Chondrocyte (in vitro differentiated cells): ENCODE data around the gene RUFY1. TPM values are rescaled to one million over a fixed set of nuclear protein-coding genes. Genes with fewer than 3 reads are reported as not detected.
"Not testable (repeated sequence)": the region's sequence is repeated elsewhere in the genome, so short reads cannot be mapped to it uniquely, and the experiment has no call there.

Experiments used
- DNase-seq: peaks from one replicate; pipeline ENCODE4 v3.0.0; 2021; ENCODE audit warnings: mixed read lengths, low spot score
- H3K27ac Mint-ChIP-seq: one replicate; pipeline ENCODE4 v1.8.0; 2021; ENCODE audit warnings: mild to moderate bottlenecking, moderate library complexity, mixed read lengths; ENCODE audit not compliant: unreplicated experiment
- H3K27me3 Mint-ChIP-seq: 2 replicates; pipeline ENCODE4 v1.8.0; 2021; ENCODE audit warnings: low read depth, mixed read lengths
- H3K36me3 Mint-ChIP-seq: 2 replicates; pipeline ENCODE4 v1.8.0; 2021; ENCODE audit warnings: low read depth, mixed read lengths
- H3K4me1 Mint-ChIP-seq: 2 replicates; pipeline ENCODE4 v1.8.0; 2021; ENCODE audit warnings: low read depth, mild to moderate bottlenecking, mixed read lengths
- H3K4me3 Mint-ChIP-seq: one replicate; pipeline ENCODE4 v1.8.0; 2021; ENCODE audit warnings: mild to moderate bottlenecking, moderate library complexity, mixed read lengths; ENCODE audit not compliant: unreplicated experiment
- H3K9me3 Mint-ChIP-seq: 2 replicates; pipeline ENCODE4 v1.8.0; 2021; ENCODE audit warnings: low read depth, mixed read lengths
- total RNA-seq: library from RNA; stranded (reverse); gene quantifications from 3 replicates; pipeline ENCODE4 v1.2.1, GENCODE V29; 2021
- TF ChIP-seq, protein P1 (sequence below): fragments of 200-600 bp; sonication (generic); IDR thresholded peaks from 2 replicates; pipeline ENCODE4 v1.5.0; 2021; ENCODE audit warnings: antibody characterized with exemption, mild to moderate bottlenecking, moderate library complexity

The RUFY1 gene
- total RNA-seq, 1 donor from 2014 or later, result 36.9 TPM

GRCh38 chr5:179533907-179534306 lies 16.4 kb upstream of the RUFY1 start:
- no peak overlapping the region for H3K27ac Mint-ChIP-seq
- TF ChIP-seq, protein P1, sequence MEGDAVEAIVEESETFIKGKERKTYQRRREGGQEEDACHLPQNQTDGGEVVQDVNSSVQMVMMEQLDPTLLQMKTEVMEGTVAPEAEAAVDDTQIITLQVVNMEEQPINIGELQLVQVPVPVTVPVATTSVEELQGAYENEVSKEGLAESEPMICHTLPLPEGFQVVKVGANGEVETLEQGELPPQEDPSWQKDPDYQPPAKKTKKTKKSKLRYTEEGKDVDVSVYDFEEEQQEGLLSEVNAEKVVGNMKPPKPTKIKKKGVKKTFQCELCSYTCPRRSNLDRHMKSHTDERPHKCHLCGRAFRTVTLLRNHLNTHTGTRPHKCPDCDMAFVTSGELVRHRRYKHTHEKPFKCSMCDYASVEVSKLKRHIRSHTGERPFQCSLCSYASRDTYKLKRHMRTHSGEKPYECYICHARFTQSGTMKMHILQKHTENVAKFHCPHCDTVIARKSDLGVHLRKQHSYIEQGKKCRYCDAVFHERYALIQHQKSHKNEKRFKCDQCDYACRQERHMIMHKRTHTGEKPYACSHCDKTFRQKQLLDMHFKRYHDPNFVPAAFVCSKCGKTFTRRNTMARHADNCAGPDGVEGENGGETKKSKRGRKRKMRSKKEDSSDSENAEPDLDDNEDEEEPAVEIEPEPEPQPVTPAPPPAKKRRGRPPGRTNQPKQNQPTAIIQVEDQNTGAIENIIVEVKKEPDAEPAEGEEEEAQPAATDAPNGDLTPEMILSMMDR, result no peak
- H3K4me3 Mint-ChIP-seq, result no peak overlapping the region
- H3K4me1 Mint-ChIP-seq, result peaks cover 11% of the 10 kb centered on the region
- no peaks in the 10 kb centered on the region for H3K36me3 Mint-ChIP-seq
- no peak for DNase-seq
- no peaks in the 10 kb centered on the region for H3K9me3 Mint-ChIP-seq
- H3K27me3 Mint-ChIP-seq, result no peaks in the 10 kb centered on the region

- Mint-ChIP-seq H3K4me3 (no peak overlapping the region), H3K27ac (no peak overlapping the region), H3K4me1 (peaks cover 11% of the 10 kb centered on the region), H3K9me3 (no peaks in the 10 kb centered on the region), H3K27me3 (no peaks in the 10 kb centered on the region), H3K36me3 (no peaks in the 10 kb centered on the region)
- DNase-seq, result no peak
- TF ChIP-seq, protein P1, result no peak
Measured at GRCh38 chr5:179534431-179534830, 15.9 kb upstream of the RUFY1 start.

GRCh38 chr5:179536676-179537075 lies 13.7 kb upstream of the RUFY1 start:
- TF ChIP-seq, protein P1, result no peak
- Mint-ChIP-seq H3K27ac (no peak overlapping the region), H3K4me1 (peaks cover 11% of the 10 kb centered on the region), H3K27me3 (no peaks in the 10 kb centered on the region), H3K36me3 (no peaks in the 10 kb centered on the region), H3K9me3 (no peaks in the 10 kb centered on the region), H3K4me3 (no peak overlapping the region)
- no peak for DNase-seq

DNA sequence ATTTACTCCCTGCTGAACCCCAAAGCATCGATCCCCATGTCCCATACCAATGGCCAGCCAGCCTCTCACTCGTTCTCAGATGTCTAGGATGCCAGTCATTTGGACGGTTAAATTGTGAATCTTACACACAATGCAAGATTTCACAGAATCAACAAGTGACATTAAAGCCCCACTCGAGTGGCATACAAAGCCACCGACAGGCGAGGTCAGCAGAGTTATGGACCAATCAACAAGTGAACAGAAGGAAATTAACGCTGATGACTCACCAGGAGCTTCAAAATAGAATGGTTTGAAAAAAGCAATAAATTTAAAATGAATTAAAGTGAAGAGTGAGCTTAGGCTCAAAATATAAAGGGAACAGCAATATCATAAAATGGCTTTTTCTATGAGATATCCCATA lies 8.2 kb upstream of the RUFY1 start:
- no peaks in the 10 kb centered on the region for H3K4me1 Mint-ChIP-seq
- no peaks in the 10 kb centered on the region for H3K9me3 Mint-ChIP-seq
- TF ChIP-seq, protein P1, result no peak
- no peak overlapping the region for H3K4me3 Mint-ChIP-seq
- no peaks in the 10 kb centered on the region for H3K27me3 Mint-ChIP-seq
- DNase-seq, result no peak
- no peaks in the 10 kb centered on the region for H3K36me3 Mint-ChIP-seq
- no peak overlapping the region for H3K27ac Mint-ChIP-seq

DNA sequence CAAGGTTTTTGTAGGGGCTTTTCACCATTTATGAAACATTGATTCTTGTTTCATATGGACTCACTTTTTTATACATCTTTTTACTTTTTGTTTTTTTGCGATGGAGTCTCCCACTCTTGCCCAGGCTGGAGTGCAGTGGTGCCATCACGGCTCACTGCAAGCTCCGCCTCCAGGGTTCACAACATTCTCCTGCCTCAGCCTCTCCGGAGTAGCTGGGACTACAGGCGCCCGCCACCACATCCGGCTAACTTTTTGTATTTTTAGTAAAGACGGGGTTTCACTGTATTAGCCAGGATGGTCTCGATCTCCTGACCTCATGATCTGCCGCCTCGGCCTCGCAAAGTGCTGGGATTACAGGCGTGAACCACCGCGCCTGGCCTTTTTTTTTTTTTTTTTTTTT lies 7.1 kb upstream of the RUFY1 start:
- not testable (repeated sequence) for H3K36me3 Mint-ChIP-seq, H3K27me3 Mint-ChIP-seq, H3K4me3 Mint-ChIP-seq, H3K27ac Mint-ChIP-seq, DNase-seq, H3K4me1 Mint-ChIP-seq, H3K9me3 Mint-ChIP-seq

DNA sequence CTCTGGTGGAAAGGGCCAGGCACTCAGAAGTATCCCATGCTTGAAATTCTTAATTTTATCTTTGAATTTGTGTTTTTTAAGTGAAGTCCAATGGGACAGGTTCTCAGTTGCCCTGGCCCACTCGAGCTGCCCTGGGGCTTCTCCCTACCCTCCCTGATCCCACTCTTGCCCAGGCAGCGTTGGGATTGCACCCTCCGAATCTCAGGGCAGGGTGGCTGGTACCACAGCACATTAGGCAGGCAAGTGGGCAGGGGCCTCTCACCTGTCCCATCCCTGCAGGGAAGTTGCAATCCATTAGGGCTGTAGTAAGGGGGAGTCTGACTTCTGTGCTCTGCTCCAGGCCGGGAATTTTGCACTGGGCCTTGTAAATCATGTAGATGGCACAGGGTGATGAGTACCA lies 2.7 kb downstream of the RUFY1 start:
- no peak overlapping the region for H3K4me3 Mint-ChIP-seq
- H3K27me3 Mint-ChIP-seq, result no peaks in the 10 kb centered on the region
- H3K4me1 Mint-ChIP-seq, result peaks cover 45% of the 10 kb centered on the region
- no peak overlapping the region for H3K27ac Mint-ChIP-seq
- TF ChIP-seq, protein P1, result no peak
- no peaks in the 10 kb centered on the region for H3K9me3 Mint-ChIP-seq
- DNase-seq, result no peak
- H3K36me3 Mint-ChIP-seq, result no peaks in the 10 kb centered on the region
